Caco-2 (cell line): ENCODE results near the gene PLEKHH2. TPM values are rescaled to one million over a fixed set of nuclear protein-coding genes. Genes with fewer than 3 reads are reported as not detected.

ENCODE experiments used
- BruUV-seq: library from RNA; stranded (reverse); fragments of 400-500 nt; replicated peaks from 2 replicates; lab custom pipeline; 2021; lab: Mats Ljungman, UMichigan
- CTCF ChIA-PET: fragments of 300-600 bp; sonication (Branson Sonifier 250); formaldehyde crosslinking; loops from one replicate; lab custom pipeline; 2022; ENCODE audit warnings: antibody characterized with exemption; lab: Charles Lee
- POLR2A ChIA-PET: fragments of 300-600 bp; sonication (Branson Sonifier 250); formaldehyde crosslinking; loops from one replicate; lab custom pipeline; 2022; ENCODE audit warnings: antibody characterized with exemption; lab: Charles Lee
- DNase-seq, 2 experiments: peaks; one replicate each; pipeline versions ENCODE4 v3.0.0 to v3.0.0-alpha.2; 2020 to 2022
- H3K27me3 ChIP-seq: replicated peaks from 2 replicates; pipeline ENCODE4 v1.6.0; 2011; ENCODE audit warnings: low read length; ENCODE audit not compliant: control insufficient read depth, insufficient read depth
- H3K36me3 ChIP-seq: 2 replicates; pipeline ENCODE4 v1.5.1; 2011; ENCODE audit warnings: low read length; ENCODE audit not compliant: control insufficient read depth, insufficient read depth
- H3K4me1 ChIP-seq: fragments of 250-450 bp; sonication (Bioruptor Pico); 2 replicates; pipeline ENCODE4 v1.5.1; 2020; ENCODE audit warnings: mild to moderate bottlenecking
- H3K4me3 ChIP-seq: 2 replicates; pipeline ENCODE4 v1.5.1; 2011; ENCODE audit warnings: low read depth, mild to moderate bottlenecking, control low read depth, low read length
- H3K9me3 ChIP-seq: fragments of 250-450 bp; sonication (Bioruptor Pico); 2 replicates; pipeline ENCODE4 v1.5.1; 2020; ENCODE audit warnings: mild to moderate bottlenecking, moderate library complexity
- H3K27ac Mint-ChIP-seq: one replicate; pipeline ENCODE4 v1.8.0; 2022; ENCODE audit warnings: mixed read lengths; ENCODE audit not compliant: unreplicated experiment
- H3K27me3 Mint-ChIP-seq: one replicate; pipeline ENCODE4 v1.8.0; 2022; ENCODE audit warnings: mixed read lengths; ENCODE audit not compliant: insufficient read depth, unreplicated experiment
- H3K36me3 Mint-ChIP-seq: one replicate; pipeline ENCODE4 v1.8.0; 2022; ENCODE audit warnings: mild to moderate bottlenecking, mixed read lengths; ENCODE audit not compliant: insufficient read depth, unreplicated experiment
- H3K4me1 Mint-ChIP-seq: one replicate; pipeline ENCODE4 v1.8.0; 2022; ENCODE audit warnings: low read depth, mixed read lengths; ENCODE audit not compliant: unreplicated experiment
- H3K4me3 Mint-ChIP-seq: one replicate; pipeline ENCODE4 v1.8.0; 2022; ENCODE audit warnings: mild to moderate bottlenecking, moderate library complexity, mixed read lengths; ENCODE audit not compliant: unreplicated experiment
- H3K9me3 Mint-ChIP-seq: one replicate; pipeline ENCODE4 v1.8.0; 2022; ENCODE audit warnings: mixed read lengths; ENCODE audit not compliant: unreplicated experiment
- CTCF ChIP-seq, 2 experiments: fragments of 200-600 bp in 1 of 2; IDR thresholded peaks; 1 replicate in 1 of 2; 2 replicates in 1 of 2; pipeline versions ENCODE4 v1.5.1 to v1.8.0; 2011 to 2022; ENCODE audit warnings: antibody characterized with exemption in 1 of 2, control low read depth in 1 of 2, inconsistent platforms in 1 of 2, low read depth in 1 of 2, low read length in 1 of 2, mild to moderate bottlenecking in 1 of 2, moderate library complexity in 1 of 2; ENCODE audit not compliant: insufficient read depth in 1 of 2, severe bottlenecking in 1 of 2, unreplicated experiment in 1 of 2
- intact Hi-C: fragments of 100-400 bp; cut with micrococcal nuclease; formaldehyde crosslinking; loops from one replicate; pipeline ENCODE4 v1.10.0; 2022; ENCODE audit not compliant: unreplicated experiment
- total RNA-seq: library from RNA; stranded (reverse); gene quantifications from 2 replicates; pipeline ENCODE4 v1.2.3, GENCODE V29; 2022

Gene PLEKHH2
- total RNA-seq, 1 experiment from 2014 or later: 1.5 TPM

DNA sequence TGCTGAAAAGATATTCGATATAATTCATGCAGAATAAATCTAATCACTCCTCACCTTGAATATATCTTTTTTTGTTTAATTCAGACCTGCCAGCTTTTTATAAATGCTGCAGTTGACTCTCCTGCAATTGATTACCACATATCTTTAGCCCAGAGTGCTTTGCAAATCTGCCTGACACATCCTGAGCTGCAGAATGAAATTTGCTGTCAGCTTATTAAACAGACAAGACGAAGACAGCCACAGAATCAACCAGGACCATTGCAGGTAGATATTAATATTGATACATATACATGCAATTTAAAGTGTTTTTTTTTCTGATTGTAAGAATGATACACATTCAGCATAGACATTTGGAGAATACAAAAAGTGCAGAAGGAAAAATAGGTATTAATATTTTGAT, 101.2 kb downstream of the PLEKHH2 start:
- CTCF ChIA-PET: no interaction called here
- Mint-ChIP-seq H3K9me3 (no peaks in the 10 kb centered on the region), H3K27me3 (no peaks in the 10 kb centered on the region), H3K27ac (no peak overlapping the region), H3K4me3 (no peak overlapping the region), H3K36me3 (no peaks in the 10 kb centered on the region), H3K4me1 (no peaks in the 10 kb centered on the region)
- no peak for TF ChIP-seq CTCF (IDR thresholded peaks at IDR 0.05; ENCODE audit: insufficient read depth in 1 of 2, low read depth in 1 of 2, low read length in 1 of 2, severe bottlenecking in 1 of 2, unreplicated experiment in 1 of 2)
- no peaks in the 10 kb centered on the region for H3K36me3 ChIP-seq
- no TSS peak for BruUV-seq
- H3K4me1 ChIP-seq: no peaks in the 10 kb centered on the region
- intact Hi-C loops: no loop called here
- H3K27me3 ChIP-seq: no peaks in the 10 kb centered on the region
- POLR2A ChIA-PET: no interaction called here
- DNase-seq: no peak
- no peak overlapping the region for H3K4me3 ChIP-seq
- H3K9me3 ChIP-seq: no peaks in the 10 kb centered on the region

DNA sequence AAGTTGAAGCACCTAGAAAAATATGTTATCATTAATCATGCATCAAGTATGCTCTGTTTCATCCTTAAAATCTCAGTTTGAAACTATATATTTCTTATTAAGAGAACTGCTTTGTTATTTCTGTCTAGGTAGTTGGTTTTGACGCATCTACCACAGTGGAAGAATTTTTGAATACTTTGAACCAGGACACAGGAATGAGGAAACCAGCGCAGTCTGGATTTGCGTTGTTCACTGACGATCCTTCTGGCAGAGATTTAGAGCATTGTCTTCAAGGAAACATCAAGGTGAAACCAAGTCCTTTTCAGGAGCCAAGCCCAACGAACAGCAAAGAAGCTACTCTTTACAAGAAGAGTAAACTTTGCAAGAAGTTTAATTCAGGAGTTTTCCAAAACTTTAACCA, 106.6 kb downstream of the PLEKHH2 start:
- Mint-ChIP-seq H3K27me3 (no peaks in the 10 kb centered on the region), H3K4me1 (no peaks in the 10 kb centered on the region), H3K36me3 (no peaks in the 10 kb centered on the region), H3K4me3 (no peak overlapping the region), H3K27ac (no peak overlapping the region), H3K9me3 (no peaks in the 10 kb centered on the region)
- peaks cover 26% of the 10 kb centered on the region for H3K4me1 ChIP-seq
- no peaks in the 10 kb centered on the region for H3K36me3 ChIP-seq
- CTCF ChIA-PET: no interaction called here
- DNase-seq: no peak
- BruUV-seq: no TSS peak
- intact Hi-C loops: no loop called here
- H3K9me3 ChIP-seq: no peaks in the 10 kb centered on the region
- no peak for TF ChIP-seq CTCF (IDR thresholded peaks at IDR 0.05; ENCODE audit: insufficient read depth in 1 of 2, low read depth in 1 of 2, low read length in 1 of 2, severe bottlenecking in 1 of 2, unreplicated experiment in 1 of 2)
- POLR2A ChIA-PET: no interaction called here
- no peak overlapping the region for H3K4me3 ChIP-seq
- H3K27me3 ChIP-seq: no peaks in the 10 kb centered on the region

DNA sequence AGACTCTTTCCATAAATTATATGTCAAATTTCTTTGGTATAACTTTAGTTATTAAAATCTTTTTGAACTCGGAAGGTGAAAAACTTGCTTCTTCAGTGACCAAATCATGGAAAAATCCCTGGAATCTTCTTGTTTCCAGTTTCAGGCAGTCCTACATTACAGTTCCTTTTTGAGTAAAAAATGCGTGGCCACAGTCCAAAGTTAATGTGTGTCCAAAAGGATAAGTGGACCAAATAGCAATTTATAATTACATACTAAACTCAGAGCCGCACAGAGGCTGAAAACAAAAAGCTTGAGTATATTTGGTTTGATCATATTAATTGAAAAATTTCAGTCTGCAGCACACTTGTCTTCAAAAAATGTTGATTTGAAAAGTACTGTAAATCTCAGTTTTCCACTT, 108.4 kb downstream of the PLEKHH2 start:
- intact Hi-C loops: no loop called here
- DNase-seq: peak in 1 of 2 experiments; percentile 10
- Mint-ChIP-seq H3K27ac (peak overlapping the region; percentile 22), H3K9me3 (no peaks in the 10 kb centered on the region), H3K4me3 (no peak overlapping the region), H3K4me1 (no peaks in the 10 kb centered on the region), H3K27me3 (no peaks in the 10 kb centered on the region), H3K36me3 (no peaks in the 10 kb centered on the region)
- H3K4me1 ChIP-seq: peaks cover 26% of the 10 kb centered on the region
- BruUV-seq: no TSS peak
- H3K4me3 ChIP-seq: no peak overlapping the region
- H3K27me3 ChIP-seq: no peaks in the 10 kb centered on the region
- POLR2A ChIA-PET: no interaction called here
- no peaks in the 10 kb centered on the region for H3K9me3 ChIP-seq
- CTCF ChIA-PET: no interaction called here
- no peaks in the 10 kb centered on the region for H3K36me3 ChIP-seq
- no peak for TF ChIP-seq CTCF (IDR thresholded peaks at IDR 0.05; ENCODE audit: insufficient read depth in 1 of 2, low read depth in 1 of 2, low read length in 1 of 2, severe bottlenecking in 1 of 2, unreplicated experiment in 1 of 2)
